Lower leg skin (tissue), 4 donors: ENCODE measurements around the gene RFNG. TPM values are rescaled to one million over a fixed set of nuclear protein-coding genes. Genes with fewer than 3 reads are reported as not detected.

Experiments used
- DNase-seq, 2 donors: peaks; one replicate each; pipeline ENCODE4 v3.0.0-alpha.2; 2019; ENCODE audit warnings: low spot score in 2 of 2
- H3K4me3 ChIP-seq: fragments of 200-600 bp; sonication (generic); 2 replicates; pipeline ENCODE4 v1.5.1; 2017; ENCODE audit warnings: mild to moderate bottlenecking, low read depth; ENCODE audit not compliant: poor library complexity, severe bottlenecking
- POLR2A ChIP-seq, 2 donors: fragments of 450-650 bp; IDR thresholded peaks; one replicate each; pipeline ENCODE4 v1.6.1; 2016 to 2017; ENCODE audit warnings: antibody characterized with exemption in 2 of 2, mild to moderate bottlenecking in 1 of 2, moderate library complexity in 1 of 2
- WGBS, 2 donors: methylation state at CpG; one replicate each; pipeline ENCODE4 v1.1.5; 2018; 5-methylcytosine and 5-hydroxymethylcytosine counted together
- intact Hi-C: fragments of 100-400 bp; cut with DNase I; formaldehyde crosslinking; loops from one replicate; pipeline ENCODE4 v1.15.0; 2023; ENCODE audit warnings: low total_unique reads
- total RNA-seq, 4 donors: library from RNA; depleted of rRNA; stranded (reverse); fragments of >200 nt; gene quantifications; one replicate each; pipeline ENCODE4 v1.1.0, GENCODE V29; 2016
- TF ChIP-seq, protein P1 (sequence below), 3 donors: fragments of 450-650 bp; IDR thresholded peaks; one replicate each; pipeline ENCODE4 v1.5.1; 2016; ENCODE audit warnings: antibody characterized with exemption in 3 of 3, mild to moderate bottlenecking in 3 of 3, moderate library complexity in 2 of 3

RFNG gene
- total RNA-seq, 4 donors from 2014 or later: 44.8 to 83.7 (median 50.9) TPM

DNA sequence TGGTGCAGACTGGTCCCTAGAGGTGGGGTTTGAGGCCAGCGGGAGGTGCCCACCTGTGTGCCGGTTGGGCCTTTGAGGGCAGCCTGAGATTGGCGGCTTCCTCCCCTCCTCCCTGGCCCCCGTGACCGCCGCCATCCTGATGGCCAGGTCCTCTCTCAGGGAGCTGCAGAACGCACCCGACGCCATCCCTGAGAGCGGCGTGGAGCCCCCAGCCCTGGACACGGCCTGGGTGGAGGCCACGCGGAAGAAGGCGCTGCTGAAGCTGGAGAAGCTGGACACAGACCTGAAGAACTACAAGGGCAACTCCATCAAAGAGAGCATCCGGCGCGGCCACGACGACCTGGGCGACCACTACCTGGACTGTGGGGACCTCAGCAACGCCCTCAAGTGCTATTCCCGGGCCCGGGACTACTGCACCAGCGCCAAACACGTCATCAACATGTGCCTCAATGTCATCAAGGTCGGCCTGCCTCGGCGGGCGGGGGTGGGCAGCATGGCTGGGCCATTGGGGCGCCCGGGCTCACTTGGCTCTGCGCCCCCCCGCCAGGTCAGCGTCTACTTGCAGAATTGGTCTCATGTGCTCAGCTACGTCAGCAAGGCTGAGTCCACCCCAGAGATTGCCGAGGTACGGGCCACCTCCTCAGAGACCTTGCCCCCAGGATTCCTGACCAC, 2.9 kb upstream of the RFNG start:
- no peak for TF ChIP-seq POLR2A (IDR thresholded peaks at IDR 0.05)
- TF ChIP-seq, protein P1, sequence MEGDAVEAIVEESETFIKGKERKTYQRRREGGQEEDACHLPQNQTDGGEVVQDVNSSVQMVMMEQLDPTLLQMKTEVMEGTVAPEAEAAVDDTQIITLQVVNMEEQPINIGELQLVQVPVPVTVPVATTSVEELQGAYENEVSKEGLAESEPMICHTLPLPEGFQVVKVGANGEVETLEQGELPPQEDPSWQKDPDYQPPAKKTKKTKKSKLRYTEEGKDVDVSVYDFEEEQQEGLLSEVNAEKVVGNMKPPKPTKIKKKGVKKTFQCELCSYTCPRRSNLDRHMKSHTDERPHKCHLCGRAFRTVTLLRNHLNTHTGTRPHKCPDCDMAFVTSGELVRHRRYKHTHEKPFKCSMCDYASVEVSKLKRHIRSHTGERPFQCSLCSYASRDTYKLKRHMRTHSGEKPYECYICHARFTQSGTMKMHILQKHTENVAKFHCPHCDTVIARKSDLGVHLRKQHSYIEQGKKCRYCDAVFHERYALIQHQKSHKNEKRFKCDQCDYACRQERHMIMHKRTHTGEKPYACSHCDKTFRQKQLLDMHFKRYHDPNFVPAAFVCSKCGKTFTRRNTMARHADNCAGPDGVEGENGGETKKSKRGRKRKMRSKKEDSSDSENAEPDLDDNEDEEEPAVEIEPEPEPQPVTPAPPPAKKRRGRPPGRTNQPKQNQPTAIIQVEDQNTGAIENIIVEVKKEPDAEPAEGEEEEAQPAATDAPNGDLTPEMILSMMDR (IDR thresholded peaks at IDR 0.05): no peak
- intact Hi-C loops: no loop called here
- no peak overlapping the region for H3K4me3 ChIP-seq
- 87 to 91% methylated on average over 29 to 33 of the region's 38 CpGs for WGBS, 2 donors
- no peak for DNase-seq

DNA sequence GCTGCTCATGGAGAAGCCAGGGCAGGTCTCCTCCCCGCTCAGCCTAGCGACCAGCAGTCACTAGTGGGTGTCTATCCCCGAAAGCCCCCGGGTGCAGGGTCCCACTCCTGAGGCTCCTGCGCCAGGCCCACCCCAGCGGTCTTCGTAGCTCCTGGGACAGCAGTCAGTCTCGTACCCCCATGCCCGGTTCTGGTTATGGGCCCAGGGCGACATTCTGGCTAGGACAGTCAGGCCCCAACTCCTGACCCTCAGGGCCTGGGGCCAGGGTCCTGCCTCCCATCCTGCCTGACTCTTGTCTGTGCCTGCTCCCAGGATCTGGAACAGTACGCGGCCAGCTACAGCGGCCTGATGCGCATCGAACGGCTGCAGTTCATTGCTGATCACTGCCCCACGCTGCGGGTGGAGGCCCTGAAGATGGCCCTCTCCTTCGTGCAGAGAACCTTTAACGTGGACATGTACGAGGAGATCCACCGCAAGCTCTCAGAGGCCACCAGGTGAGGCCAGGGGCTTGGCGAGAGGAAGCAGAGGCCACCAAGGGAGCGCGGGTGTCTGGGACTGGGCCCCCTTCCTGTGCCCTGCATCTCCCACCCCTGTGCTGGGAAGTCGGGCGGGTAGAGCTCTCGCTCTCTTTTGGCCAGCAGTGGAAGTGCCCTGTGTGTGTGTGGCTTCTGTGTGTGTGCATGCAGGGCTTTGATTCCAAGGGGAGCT, 2.1 kb upstream of the RFNG start:
- WGBS, 2 donors: 88 to 94% methylated on average over 23 to 28 of the region's 28 CpGs
- intact Hi-C loops: no loop called here
- H3K4me3 ChIP-seq: no peak overlapping the region
- TF ChIP-seq, protein P1 (IDR thresholded peaks at IDR 0.05): no peak
- TF ChIP-seq POLR2A (IDR thresholded peaks at IDR 0.05): no peak
- no peak for DNase-seq

DNA sequence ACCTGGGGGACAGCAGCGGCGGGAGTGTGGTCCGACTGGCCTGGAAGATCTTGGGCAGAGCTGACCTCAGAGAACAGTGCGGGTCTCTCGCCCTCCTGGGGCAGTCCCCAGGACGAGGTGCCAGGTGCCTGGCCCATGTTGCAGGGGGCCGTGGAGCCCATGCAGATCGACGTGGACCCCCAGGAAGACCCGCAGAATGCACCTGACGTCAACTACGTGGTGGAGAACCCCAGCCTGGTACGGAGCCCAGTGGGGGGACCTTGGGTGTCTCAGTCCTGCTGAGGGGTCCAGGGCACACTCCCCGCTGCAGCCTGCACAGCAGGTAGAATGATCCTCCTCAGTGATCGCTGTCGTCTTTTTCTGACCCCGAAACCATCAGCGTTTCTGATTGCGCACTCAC, 1.5 kb upstream of the RFNG start:
- WGBS, 2 donors: 89 to 90% methylated on average over 19 of the region's 19 CpGs
- TF ChIP-seq POLR2A (IDR thresholded peaks at IDR 0.05): no peak
- TF ChIP-seq, protein P1 (IDR thresholded peaks at IDR 0.05): no peak
- intact Hi-C loops: no loop called here
- no peak for DNase-seq
- no peak overlapping the region for H3K4me3 ChIP-seq

DNA sequence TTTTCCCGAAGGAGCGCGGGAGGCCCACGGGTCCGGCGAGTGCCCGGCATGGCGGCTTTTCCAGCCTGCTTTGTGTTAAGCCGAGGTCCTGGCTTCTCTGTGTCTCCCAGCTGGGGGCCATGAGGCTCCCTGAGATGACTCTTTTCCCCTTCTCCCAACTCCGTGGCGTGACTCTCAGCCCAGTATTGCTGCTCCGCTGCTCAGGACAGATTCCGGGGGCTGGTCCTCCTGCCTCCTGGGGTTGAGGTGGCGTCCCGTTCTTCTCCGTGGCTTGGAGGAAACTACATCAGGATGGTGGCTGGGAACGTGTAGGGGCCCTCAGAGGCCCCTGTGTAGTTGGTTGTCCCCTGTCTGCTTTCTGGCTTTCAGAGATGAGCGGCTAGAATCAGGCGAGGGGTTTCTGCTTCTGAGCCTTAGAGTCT, 1.0 kb upstream of the RFNG start:
- intact Hi-C loops: no loop called here
- 22% methylated on average over 11 to 19 of the region's 19 CpGs for WGBS, 2 donors
- TF ChIP-seq, protein P1 (IDR thresholded peaks at IDR 0.05): no peak
- TF ChIP-seq POLR2A (IDR thresholded peaks at IDR 0.05): no peak

DNA sequence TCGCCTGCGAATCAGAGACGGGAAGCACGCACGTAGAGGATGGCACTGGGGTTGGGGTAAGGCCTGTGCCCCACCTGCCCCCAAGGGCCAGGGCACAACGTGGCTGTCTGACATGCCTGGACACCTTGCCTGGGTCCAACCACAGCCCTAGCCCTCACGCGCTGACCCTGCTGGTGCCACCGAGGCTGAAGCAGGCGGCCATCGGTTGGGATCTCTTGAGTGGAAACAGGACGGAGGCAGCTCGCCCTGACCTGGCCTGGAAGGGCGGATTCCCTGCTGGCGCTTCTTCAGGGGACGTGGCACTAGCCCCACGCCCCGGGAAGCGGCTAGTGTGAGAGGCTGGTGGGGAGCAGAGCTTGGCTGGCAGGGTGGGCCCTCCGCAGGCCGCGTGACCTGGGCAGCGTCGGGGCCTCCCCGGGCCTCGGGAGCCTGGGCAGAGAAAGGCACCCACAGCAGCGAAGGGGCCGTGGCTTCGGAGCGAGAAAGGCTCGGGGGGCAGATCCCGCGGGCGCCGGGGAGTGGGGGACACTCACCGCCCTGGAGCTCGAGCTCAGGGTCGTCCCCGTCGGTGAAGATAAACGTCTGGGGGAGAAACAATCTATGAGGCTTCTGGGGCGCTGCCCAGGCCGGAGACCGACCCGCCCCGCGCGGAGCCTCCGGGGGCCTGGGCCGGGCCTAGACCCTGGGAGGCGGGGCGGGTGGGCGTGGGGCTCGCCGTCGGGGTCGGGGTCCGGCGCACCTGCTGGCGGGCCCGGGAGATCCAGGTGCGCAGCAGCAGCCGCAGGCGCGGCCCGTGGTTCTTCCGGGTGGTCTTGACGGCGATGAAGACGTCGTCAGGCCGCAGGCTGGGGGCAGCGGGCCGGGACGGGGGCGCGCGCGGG, 610 bp downstream of the RFNG start:
- WGBS, 2 donors: 15 to 33% methylated on average over 9 to 52 of the region's 79 CpGs
- intact Hi-C loops: no loop called here
- no peak for DNase-seq

More for the DNA sequence above, 1.0 kb upstream of the RFNG start:
- H3K4me3 ChIP-seq: peak overlapping the region; percentile 59
- DNase-seq: no peak

More for the DNA sequence above, 610 bp downstream of the RFNG start:
- TF ChIP-seq POLR2A (IDR thresholded peaks at IDR 0.05): no peak
- TF ChIP-seq, protein P1 (IDR thresholded peaks at IDR 0.05): no peak
- peak overlapping the region; percentile 64 for H3K4me3 ChIP-seq
